Lower leg skin (tissue), 3 donors: ENCODE results near the gene NFE2L2.

Experiments used
- CTCF ChIP-seq, 3 donors: fragments of 450-650 bp; IDR thresholded peaks; one replicate each; pipeline ENCODE4 v1.5.1; 2016; ENCODE audit warnings: antibody characterized with exemption in 3 of 3, mild to moderate bottlenecking in 3 of 3, moderate library complexity in 2 of 3
- POLR2A ChIP-seq, 2 donors: fragments of 450-650 bp; IDR thresholded peaks; one replicate each; pipeline ENCODE4 v1.6.1; 2016 to 2017; ENCODE audit warnings: antibody characterized with exemption in 2 of 2, mild to moderate bottlenecking in 1 of 2, moderate library complexity in 1 of 2

DNA sequence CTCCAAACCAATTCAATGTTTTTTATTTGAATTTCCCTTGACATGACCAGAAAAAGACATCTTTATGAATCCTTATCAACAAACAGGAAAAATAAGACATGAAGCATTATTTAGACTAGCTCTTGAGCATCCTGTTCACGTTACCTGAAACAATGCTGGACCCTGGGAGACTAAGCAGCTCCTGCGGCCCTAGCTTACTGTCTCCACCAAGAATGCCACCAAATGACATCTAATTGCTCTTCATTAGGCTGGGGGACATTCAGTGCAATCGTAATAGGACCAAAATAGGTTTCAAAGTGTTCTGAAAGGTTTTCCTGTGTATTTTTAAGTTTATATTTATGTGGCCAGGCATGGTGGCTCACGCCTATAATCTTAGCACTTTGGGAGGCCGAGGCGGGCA is 25.5 kb downstream of the NFE2L2 start:
- TF ChIP-seq POLR2A (IDR thresholded peaks at IDR 0.05): no peak
- TF ChIP-seq CTCF (IDR thresholded peaks at IDR 0.05): no peak
